ENCODE results near the gene PRSS2.
A peak's percentile ranks its signal among the peaks of the same experiment; 100 is the strongest.

PRSS2 gene

GRCh38 chr7:142805350-142806021, 34.7 kb downstream of the PRSS2 start:
- no peak for DNase-seq

DNA sequence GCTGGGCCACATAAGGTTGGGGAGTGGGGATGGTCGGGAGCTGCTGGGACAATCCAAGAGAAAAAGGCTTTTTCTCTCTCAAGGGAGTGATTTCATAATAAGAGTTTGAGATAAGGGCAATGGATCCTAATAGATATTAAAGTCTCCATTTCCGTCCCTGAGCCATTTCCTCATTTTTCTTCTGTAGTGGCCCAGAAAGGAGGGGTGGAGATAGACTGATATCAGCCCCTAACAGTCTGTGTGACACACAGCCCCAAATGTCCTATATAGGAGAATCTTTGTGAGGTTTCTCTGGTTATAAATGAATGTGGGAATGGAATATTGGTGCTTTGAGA, 35.2 kb downstream of the PRSS2 start:
- DNase-seq, result no peak

DNA sequence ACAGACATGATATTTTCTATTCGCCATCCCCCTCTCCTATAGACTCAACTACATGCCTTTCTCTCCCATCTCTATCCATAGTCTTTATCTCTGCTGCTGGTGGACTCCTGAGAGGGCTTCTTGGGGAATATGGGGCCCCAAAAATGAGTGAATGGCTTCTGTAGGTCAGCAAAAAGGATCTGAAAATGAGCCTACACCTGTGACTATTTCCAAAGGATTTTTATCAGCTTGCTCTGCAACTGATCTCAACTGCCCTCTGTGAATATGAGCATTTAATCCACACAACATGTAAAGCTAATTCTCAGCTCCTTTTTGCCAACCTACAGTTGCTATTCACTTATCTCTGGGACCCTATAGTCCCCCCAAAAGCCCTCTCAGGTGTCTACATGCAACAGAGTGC, 36.2 kb downstream of the PRSS2 start:
- no peak for DNase-seq

GRCh38 chr7:142807855-142808460, 37.2 kb downstream of the PRSS2 start:
- no peak for DNase-seq

- DNase-seq, result no peak
Measured at GRCh38 chr7:142808461-142808801, 37.7 kb downstream of the PRSS2 start.

- no peak for DNase-seq
Measured at GRCh38 chr7:142808802-142809583, 38.2 kb downstream of the PRSS2 start.

DNA sequence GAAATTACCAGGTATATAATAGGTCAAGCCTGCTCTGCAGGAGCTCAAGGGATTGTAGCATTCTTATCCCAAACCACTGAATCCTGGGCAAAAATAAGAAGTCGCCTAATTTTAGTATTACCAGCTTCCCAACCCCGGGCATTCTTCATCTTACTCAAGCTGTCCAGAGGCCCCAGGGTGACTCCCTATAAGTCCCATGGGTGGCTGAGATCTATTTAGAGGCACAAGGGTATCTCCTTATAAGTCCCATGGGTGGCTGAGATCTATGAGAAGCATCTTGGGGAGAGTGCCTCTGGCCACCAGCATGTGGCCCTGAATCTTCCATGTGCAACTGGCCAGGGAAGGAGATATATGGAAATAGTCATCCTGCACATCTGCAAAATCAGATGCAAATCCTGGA, 38.9 kb downstream of the PRSS2 start:
- no peak for DNase-seq

DNA sequence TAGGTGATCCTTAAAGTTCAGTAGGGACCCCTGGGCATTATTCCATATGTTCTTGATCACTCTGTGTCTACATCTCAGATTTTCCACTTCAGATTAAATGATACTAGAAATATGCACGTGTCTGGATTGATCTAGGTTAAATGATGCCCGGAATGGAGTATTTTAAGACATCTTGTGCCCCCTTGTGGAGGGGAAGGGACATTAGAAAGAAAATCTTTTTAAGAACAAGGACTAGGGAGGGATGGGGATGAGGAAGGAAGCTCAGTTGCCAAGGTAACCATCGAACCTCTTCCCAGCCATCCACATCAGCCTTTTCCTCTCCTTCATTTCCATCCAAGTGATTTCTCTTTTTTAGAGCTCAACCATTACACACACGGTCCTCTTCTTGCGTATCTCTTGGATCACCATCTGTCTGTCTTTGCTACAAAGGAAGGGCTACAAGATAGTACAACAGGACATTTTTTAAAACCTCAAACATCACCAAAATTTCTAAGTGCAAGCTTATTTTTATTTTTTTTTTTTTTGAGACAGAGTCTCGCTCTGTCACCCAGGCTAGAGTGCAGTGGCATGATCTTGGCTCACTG, 40.5 kb downstream of the PRSS2 start:
- DNase-seq, result peak; percentile 69

DNA sequence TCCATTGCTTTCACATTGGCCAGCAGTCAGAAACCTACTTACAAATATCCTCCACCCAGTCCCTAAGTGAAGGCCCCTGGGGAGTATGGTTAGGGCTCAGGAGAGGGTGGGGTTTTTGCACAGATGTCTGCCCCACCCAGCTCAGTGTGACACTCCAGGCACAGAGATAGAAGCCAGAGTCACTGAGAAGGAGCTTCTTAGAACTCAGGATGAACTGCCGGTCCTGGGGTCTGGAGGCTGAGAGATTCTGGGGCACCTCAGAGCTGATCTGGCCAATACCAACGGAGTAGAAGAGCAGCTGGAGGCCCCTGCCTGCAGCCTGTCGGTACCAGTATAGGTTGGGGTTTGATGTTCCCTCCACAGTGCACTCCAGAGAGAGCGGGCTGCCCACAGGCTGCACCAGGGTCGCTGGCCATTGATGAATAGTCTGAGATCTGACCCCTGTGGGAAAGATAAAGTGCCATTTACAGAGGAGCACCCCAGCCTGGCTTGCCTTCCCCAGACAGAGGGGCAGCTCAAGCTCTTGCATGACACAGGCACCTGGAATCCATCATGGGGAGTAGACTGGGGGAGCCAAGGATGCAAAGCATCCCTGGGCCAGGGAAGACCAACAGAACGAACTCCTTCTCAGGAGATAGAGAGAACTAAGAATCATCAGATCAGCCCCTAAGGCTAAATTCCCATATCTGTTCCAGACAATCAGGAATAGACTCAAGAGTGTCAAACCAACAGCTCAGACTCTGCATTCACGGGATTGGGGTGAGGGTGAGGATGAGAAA, 41.9 kb downstream of the PRSS2 start:
- no peak for DNase-seq

- peak; percentile 81 for DNase-seq
Measured at GRCh38 chr7:142813226-142813625, 42.5 kb downstream of the PRSS2 start.

DNA sequence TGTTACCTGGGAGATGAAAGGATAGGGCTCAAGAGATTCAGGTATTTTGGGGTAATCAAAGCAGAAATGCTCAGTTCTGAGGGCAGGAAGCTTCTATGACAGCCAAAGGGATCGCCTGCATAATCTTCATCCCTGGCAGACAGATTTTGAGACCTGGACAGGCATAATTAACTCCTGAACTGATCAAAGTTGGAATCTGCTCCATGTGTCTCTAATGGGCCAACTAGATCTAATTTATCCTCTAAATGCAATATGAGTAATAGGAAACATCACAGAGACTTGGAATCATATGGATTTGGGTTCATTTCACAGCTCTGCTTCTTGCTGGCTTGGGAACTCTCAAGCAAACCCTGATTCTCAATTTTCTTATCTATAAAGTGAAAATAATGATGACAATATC, 42.9 kb downstream of the PRSS2 start:
- DNase-seq, result no peak

DNA sequence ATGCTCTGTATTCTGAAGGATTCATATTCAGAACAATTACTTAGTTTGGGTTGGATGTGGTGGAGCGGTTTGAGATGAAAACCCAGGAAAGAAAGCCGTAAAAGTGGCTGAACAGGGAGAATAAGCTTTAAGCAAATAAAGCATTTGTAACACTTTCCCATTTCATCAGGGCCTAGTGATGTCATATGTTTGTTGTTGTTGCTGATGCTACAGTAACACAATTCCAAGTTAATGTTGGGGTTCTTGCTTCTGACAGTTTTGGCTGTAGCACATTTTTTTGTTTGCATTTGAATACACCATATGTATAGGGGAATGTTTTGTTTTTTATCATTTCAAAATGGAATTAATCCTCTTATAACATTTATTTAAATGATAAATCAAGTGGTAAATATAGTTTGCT, 43.7 kb downstream of the PRSS2 start:
- no peak for DNase-seq

DNA sequence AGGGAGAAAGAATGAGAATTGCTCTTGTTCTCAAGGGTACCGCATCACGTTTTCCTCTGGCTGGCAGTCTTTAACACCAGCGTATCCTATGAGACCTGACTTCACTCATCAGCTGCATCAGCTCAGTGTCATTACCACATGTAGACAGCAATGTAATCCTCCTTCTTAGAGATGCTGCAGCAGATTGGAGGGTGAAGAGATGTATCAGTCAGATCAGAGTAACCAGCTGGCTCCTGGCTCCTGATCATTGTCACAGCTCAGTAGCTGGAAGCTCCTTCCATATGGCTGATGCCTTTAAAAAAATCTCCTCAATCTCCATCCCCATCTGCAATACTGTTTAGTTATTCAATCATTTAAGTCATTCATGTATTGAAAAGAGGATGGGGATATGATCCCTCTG, 44.4 kb downstream of the PRSS2 start:
- DNase-seq, result no peak

GRCh38 chr7:142817506-142817905, 46.7 kb downstream of the PRSS2 start:
- DNase-seq, result no peak

DNA sequence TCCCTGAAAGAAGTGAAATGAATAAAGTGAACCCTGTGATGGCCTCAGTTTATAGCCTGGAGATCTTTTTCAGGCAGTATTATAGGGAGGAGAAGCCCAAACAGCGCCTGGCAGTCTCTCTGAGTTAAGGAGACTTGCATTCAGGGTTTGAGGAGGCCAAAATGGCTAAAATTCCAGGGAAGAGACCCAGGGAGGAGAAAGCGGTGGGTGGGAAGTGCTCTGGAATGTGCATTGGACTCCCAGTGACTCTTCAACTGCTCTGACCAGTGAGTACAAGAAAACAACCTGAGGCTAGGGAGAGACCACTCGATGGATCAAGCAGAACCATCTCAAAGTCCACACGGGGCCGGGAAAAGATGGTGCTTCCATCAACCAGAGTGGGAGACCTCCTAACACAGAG, 48.8 kb downstream of the PRSS2 start:
- DNase-seq, result no peak

DNA sequence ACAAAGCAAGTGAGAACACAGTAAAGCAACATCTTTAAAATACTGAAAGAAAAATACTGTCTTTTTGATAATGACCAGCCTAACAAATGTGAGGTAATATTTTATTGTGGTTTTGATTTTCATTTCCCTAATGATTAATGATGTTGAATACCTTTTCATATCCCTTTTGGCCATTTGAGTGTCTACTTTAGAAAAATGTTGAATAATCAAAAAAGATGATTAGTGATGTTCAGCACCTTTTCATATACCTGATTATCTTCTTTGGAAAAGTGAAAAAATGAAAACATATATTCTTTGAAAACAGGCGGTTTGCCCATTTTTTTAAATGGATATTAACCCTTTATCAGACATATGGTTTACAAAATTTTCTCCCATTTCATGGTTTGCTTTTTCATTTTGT, 51.9 kb downstream of the PRSS2 start:
- DNase-seq, result no peak

All from DMS53 (cell line).